Activated CD4-positive, alpha-beta T cell treated with anti-CD3 and anti-CD28 coated beads, Interleukin-2, amount 10 ng/mL, durations not matched to agents 24 days and 14 days (primary cell): Measurements from ENCODE around the gene EFNB1. TPM values are rescaled to one million over a fixed set of nuclear protein-coding genes. Genes with fewer than 3 reads are reported as not detected.

Experiments used
- DNase-seq: peaks from one replicate; pipeline ENCODE4 v3.0.0; 2022
- H3K27ac Mint-ChIP-seq: one replicate; pipeline ENCODE4 v1.8.0; 2022; ENCODE audit warnings: mild to moderate bottlenecking, mixed read lengths
- H3K27me3 Mint-ChIP-seq: one replicate; pipeline ENCODE4 v1.8.0; 2022; ENCODE audit warnings: mixed read lengths
- H3K36me3 Mint-ChIP-seq: one replicate; pipeline ENCODE4 v1.8.0; 2022; ENCODE audit warnings: low read depth, mild to moderate bottlenecking, mixed read lengths
- H3K4me1 Mint-ChIP-seq: one replicate; pipeline ENCODE4 v1.8.0; 2021; ENCODE audit warnings: mixed read lengths
- H3K4me3 Mint-ChIP-seq: one replicate; pipeline ENCODE4 v1.8.0; 2022; ENCODE audit warnings: mild to moderate bottlenecking, moderate library complexity, mixed read lengths
- H3K9me3 Mint-ChIP-seq: one replicate; pipeline ENCODE4 v1.8.0; 2021; ENCODE audit warnings: mixed read lengths
- intact Hi-C: fragments of 100-400 bp; cut with micrococcal nuclease; formaldehyde crosslinking; loops from one replicate; pipeline ENCODE4 v1.15.1; 2023
- total RNA-seq: library from RNA; stranded (reverse); gene quantifications from 2 replicates; pipeline ENCODE4 v1.2.3, GENCODE V29; 2022

The EFNB1 gene
- total RNA-seq, 1 donor from 2014 or later: 7.1 TPM

DNA sequence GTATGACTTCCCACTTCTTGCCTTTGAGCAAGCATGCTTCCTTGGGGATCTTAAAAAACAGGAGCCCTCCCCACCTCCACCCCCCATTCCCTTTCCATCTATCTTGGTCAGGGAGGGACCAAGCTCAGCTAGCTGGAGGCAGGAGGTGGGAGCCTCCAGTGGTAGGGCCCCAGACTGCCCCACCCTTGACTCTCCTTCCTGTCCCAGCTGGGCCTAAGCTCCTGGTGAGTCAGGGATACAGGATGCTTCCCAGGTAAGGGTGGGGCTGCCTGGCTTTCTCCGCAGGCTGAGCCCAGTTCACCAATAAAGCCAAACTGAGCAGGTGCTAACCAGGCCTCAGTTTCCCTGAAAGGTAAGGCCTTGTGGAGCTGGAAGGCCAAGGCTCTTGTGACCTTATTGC is 15.2 kb downstream of the EFNB1 start:
- Mint-ChIP-seq H3K9me3 (no peaks in the 10 kb centered on the region), H3K27me3 (no peaks in the 10 kb centered on the region), H3K4me1 (no peaks in the 10 kb centered on the region), H3K36me3 (no peaks in the 10 kb centered on the region), H3K4me3 (no peak overlapping the region), H3K27ac (no peak overlapping the region)
- no peak for DNase-seq
- intact Hi-C loops: no loop called here

DNA sequence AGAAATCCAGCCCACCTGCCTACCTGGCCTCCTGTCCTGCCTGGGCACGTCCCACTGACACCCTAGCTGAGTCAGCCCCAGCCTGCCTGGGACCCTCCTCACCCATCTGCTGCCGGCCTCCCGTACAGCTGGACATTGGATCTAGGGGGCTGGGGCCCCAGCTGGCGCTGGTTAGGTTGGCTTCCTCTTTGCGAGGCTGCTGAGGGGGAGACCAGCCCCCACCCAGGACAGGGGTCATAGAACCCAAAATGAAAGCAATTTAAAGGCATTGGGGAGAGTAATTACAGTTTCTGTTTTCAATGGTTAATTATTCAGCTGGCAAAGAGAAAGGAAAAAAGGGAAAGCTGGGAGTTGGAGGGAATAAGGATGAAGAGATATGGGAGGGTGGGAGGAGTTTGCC is 15.8 kb downstream of the EFNB1 start:
- DNase-seq: no peak
- H3K9me3 Mint-ChIP-seq: no peaks in the 10 kb centered on the region
- no peaks in the 10 kb centered on the region for H3K27me3 Mint-ChIP-seq
- H3K4me1 Mint-ChIP-seq: no peaks in the 10 kb centered on the region
- H3K36me3 Mint-ChIP-seq: no peaks in the 10 kb centered on the region
- no peak overlapping the region for H3K27ac Mint-ChIP-seq
- intact Hi-C loops: no loop called here
- no peak overlapping the region for H3K4me3 Mint-ChIP-seq

DNA sequence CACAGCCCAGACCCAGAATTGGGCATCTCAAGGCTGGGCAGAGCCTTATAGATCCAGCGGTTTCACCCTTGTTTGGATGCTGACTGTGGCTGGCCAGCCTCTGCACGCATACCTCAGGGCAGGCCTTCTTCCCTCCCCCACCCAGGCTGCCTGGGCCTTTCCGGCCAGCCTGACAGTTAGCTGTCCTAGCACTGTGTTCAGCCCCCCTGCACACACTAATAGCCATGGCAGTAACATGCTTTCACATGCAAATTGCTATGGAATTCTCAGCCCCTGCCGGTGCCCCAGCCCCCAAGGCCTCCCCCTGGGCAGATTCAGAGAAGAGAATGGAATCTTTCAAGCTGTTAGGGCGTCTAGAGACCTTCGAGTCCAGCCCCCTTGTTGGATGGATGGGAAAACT is 17.7 kb downstream of the EFNB1 start:
- no peak overlapping the region for H3K27ac Mint-ChIP-seq
- H3K9me3 Mint-ChIP-seq: no peaks in the 10 kb centered on the region
- no peak overlapping the region for H3K4me3 Mint-ChIP-seq
- H3K27me3 Mint-ChIP-seq: no peaks in the 10 kb centered on the region
- DNase-seq: no peak
- intact Hi-C loops: no loop called here
- H3K36me3 Mint-ChIP-seq: no peaks in the 10 kb centered on the region
- no peaks in the 10 kb centered on the region for H3K4me1 Mint-ChIP-seq

DNA sequence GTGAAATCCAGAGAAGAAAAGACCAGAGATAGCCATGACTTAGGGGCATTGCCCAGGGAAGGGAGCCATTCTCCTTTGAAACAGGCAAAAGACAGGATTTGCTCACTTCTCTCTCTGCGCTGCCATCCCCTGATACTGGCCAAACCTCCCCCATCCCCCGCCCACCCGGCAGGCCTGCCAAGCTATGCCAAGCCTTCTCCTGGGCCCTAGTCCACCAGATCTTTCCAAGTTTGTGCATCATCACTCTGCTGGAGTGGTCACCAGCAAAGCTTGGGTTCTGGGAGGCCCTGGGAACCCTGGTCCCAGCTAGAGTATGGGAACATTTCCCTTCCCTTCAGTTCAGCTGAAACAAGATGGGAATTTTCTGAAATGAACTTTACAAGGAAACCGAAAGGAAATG is 18.4 kb downstream of the EFNB1 start:
- intact Hi-C loops: no loop called here
- Mint-ChIP-seq H3K4me3 (no peak overlapping the region), H3K36me3 (no peaks in the 10 kb centered on the region), H3K27me3 (no peaks in the 10 kb centered on the region), H3K4me1 (no peaks in the 10 kb centered on the region), H3K27ac (no peak overlapping the region), H3K9me3 (no peaks in the 10 kb centered on the region)
- DNase-seq: no peak

DNA sequence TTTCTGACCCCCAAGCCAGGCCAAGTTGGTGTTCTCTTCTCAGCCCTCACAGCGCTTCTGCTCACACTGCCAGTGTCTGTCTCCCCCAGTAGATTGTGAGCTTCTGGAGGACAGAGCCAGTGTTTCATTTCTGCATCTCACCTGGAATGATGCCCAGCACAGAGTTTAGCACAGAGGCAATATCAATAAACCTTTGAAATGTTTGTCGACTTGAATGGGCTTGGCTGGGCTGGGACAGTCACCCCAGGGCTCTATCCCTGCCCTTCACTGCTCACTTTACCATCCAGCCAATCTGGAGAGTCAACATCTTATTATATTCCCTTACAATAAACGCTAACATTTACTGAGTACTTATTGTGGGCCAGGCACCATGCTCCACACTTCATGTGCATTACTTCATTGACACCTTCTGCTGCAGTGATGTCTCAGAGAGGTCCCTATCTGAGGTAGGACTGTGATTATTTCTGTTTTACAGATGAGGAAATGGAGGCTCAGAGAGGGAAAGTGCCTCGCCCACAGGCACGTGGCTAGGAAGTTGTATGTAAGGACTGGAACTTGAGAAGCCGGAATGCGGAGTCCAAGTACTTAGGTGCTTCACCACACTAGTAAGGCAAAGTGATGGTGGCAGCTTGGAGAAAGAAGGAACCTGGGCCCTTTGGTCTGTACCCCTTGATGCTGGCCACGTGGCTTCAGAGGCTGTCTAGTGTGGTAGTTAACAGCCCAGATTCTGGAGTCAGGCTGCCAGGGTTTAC is 19.5 kb downstream of the EFNB1 start:
- Mint-ChIP-seq H3K9me3 (no peaks in the 10 kb centered on the region), H3K4me1 (no peaks in the 10 kb centered on the region), H3K36me3 (no peaks in the 10 kb centered on the region), H3K27me3 (no peaks in the 10 kb centered on the region), H3K4me3 (no peak overlapping the region), H3K27ac (no peak overlapping the region)
- intact Hi-C loops: no loop called here
- DNase-seq: no peak

DNA sequence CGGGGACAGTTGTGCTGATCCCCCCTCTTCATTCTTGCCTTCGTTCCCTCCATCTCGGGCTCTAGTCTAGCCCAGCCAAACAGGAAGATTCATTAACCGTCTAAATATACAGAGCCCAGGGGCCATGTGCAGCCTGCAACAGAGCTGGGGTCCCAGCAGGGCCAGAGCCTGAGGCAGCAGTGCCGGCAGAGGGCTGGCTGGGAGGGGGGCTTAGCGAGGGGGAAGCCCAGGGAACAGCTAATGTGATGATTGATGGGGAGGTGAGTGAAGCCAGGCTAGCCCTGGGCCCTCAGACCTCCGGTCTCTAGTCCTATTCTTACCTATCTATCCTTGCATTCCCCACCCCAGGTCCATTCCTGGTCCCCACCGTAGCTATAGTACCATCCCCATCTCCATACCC is 22.3 kb downstream of the EFNB1 start:
- no peak for DNase-seq
- Mint-ChIP-seq H3K27me3 (no peaks in the 10 kb centered on the region), H3K9me3 (no peaks in the 10 kb centered on the region), H3K36me3 (no peaks in the 10 kb centered on the region), H3K27ac (no peak overlapping the region), H3K4me1 (no peaks in the 10 kb centered on the region), H3K4me3 (no peak overlapping the region)
- intact Hi-C loops: no loop called here

DNA sequence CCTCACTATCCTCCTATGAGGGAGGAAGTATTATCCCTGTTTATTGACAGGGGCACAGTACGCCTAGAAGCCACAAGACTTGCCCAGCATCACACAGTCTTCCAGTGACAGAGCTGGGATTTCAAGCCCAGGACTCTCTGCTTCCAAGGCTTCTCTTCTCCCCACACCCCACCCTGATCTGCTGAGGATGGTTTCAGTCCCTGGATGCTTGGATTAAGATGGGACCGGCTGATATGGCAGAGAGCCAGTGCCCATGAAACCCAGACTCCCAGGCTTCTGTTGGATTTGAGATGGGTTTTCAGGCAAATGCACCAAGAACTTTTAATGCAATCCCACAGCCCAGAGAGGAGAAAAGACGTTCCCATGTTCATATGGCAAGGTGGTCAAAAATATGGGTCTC is 23.2 kb downstream of the EFNB1 start:
- H3K27ac Mint-ChIP-seq: no peak overlapping the region
- no peaks in the 10 kb centered on the region for H3K27me3 Mint-ChIP-seq
- H3K4me3 Mint-ChIP-seq: no peak overlapping the region
- H3K4me1 Mint-ChIP-seq: no peaks in the 10 kb centered on the region
- no peak for DNase-seq
- H3K36me3 Mint-ChIP-seq: no peaks in the 10 kb centered on the region
- H3K9me3 Mint-ChIP-seq: no peaks in the 10 kb centered on the region
- intact Hi-C loops: no loop called here

DNA sequence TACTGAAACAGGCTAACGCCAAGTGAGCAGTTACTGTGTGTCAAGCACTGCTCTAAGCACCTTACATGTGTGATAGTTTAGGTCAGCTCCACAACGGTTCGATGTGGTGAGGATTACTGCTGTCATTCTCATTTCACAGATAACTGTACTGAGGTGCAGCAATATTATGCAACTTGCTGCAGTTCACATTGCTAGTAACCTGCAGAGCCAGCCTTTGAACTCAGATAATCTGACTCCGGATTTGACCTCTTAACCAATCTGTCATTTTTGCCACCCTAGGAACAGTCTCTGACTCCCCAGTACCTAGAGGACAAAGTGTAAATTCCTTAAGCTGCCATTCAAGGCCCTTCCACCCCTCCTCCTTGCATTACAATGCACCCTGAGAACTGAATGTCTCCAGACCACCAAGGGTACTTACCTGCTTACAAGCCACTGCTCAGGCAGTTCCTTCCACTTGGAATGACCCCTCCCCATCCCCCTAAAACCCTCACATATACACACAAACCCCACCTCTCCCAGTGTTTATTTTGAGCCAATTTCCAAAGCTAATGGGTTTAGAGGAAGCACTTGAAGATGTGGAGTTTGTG is 24.9 kb downstream of the EFNB1 start:
- H3K4me1 Mint-ChIP-seq: no peaks in the 10 kb centered on the region
- H3K36me3 Mint-ChIP-seq: no peaks in the 10 kb centered on the region
- intact Hi-C loops: no loop called here
- no peak overlapping the region for H3K4me3 Mint-ChIP-seq
- DNase-seq: no peak
- no peak overlapping the region for H3K27ac Mint-ChIP-seq
- no peaks in the 10 kb centered on the region for H3K9me3 Mint-ChIP-seq
- H3K27me3 Mint-ChIP-seq: no peaks in the 10 kb centered on the region

DNA sequence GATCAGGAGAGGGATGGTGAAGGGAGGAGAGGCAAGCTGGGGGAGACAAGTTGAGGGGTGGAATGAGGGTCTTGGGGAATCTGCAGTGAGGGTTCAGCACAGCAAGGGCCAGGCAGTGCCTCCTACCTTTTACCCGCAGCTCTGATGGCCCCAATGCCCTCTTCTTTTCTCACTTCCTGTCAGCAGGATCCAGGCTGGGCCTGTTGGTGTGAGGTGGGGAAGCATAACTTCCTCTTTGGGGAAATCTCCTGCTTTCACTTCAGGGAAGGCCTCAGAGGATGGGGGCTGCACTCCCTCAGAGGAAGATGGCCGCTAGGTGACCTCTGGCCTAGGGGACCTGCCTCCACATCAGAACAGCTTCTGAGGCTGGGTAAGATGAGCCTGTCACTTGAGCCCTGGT is 36.5 kb downstream of the EFNB1 start:
- DNase-seq: no peak
- H3K27me3 Mint-ChIP-seq: no peaks in the 10 kb centered on the region
- H3K4me3 Mint-ChIP-seq: no peak overlapping the region
- no peaks in the 10 kb centered on the region for H3K9me3 Mint-ChIP-seq
- no peak overlapping the region for H3K27ac Mint-ChIP-seq
- peaks cover 5% of the 10 kb centered on the region for H3K4me1 Mint-ChIP-seq
- intact Hi-C loops: no loop called here
- no peaks in the 10 kb centered on the region for H3K36me3 Mint-ChIP-seq

DNA sequence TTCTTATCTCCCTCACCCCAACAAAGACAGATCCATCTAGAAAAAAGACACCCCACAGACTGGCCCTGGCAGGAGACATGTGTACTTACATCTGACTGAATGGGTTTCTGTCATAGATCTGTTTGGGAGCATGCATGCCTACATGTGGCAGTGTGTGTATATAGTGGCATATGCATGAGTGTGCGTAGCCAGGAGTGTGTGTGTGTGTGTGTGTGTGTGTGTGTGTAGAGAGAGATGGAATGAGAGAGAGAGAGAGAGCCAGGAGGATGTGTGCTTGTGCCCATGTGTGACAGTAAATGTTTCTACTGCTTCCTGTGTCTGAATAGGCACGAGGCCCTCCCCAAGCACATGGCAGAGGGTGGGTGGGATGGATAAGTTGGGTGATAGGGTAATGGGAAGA is 37.1 kb downstream of the EFNB1 start:
- Mint-ChIP-seq H3K4me3 (no peak overlapping the region), H3K27ac (no peak overlapping the region), H3K27me3 (no peaks in the 10 kb centered on the region), H3K9me3 (no peaks in the 10 kb centered on the region), H3K4me1 (peaks cover 5% of the 10 kb centered on the region), H3K36me3 (no peaks in the 10 kb centered on the region)
- no peak for DNase-seq
- intact Hi-C loops: no loop called here

DNA sequence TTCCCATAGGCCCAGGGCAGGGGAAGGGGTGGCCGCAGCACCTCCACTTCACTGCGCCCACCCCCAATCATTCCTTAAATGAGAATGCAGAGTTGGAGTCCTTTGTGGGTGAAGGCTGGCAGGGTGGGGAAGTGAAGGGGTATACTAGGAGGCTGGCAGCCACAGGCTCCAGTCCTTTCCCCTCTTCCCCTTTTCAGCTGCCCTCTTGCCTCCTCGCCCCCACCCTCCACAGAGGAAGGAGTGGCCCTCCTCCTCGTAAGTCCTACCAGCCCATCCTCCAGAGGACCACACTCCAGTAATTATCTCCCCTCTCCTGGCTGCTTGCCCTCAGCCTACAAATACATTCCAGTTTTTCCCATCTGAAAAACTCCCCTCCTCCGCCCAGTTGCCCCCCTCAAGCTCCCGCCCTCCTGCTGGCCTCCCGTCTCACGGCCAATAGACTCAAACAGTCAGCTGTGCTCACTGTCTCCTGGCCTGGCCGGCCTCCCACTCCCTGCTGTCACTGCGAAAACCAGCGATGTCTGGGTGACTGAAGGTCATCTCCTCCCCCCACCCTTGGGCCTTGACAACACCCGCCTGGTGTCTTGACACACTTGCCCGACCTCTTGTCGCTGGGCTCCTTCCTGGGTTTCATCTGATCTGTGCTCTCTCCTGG is 38.8 kb downstream of the EFNB1 start:
- intact Hi-C loops: no loop called here
- H3K4me3 Mint-ChIP-seq: no peak overlapping the region
- H3K9me3 Mint-ChIP-seq: no peaks in the 10 kb centered on the region
- H3K4me1 Mint-ChIP-seq: peaks cover 5% of the 10 kb centered on the region
- H3K27me3 Mint-ChIP-seq: no peaks in the 10 kb centered on the region
- H3K36me3 Mint-ChIP-seq: no peaks in the 10 kb centered on the region
- H3K27ac Mint-ChIP-seq: no peak overlapping the region
- no peak for DNase-seq

DNA sequence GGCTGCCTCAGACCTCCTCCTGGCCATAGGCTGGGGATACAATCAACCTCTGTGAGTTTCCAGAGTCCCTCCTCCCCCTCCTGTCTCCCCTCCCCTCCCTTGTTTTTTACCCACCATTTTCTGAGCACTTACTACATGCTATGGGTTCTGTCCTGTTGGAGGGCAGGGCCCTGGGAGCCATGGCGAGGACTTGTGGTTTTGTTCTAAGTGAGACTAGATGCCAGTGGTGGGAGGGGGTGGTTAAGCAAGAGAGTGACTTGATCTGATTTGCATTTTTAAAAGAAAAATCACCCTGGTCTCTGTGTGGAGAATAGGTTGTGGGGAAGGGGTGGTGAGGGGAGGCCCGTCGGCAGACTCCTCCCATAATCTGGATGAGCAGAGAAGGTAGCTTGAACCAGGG is 39.5 kb downstream of the EFNB1 start:
- Mint-ChIP-seq H3K27ac (no peak overlapping the region), H3K4me3 (no peak overlapping the region), H3K36me3 (no peaks in the 10 kb centered on the region), H3K4me1 (peaks cover 5% of the 10 kb centered on the region), H3K9me3 (no peaks in the 10 kb centered on the region), H3K27me3 (no peaks in the 10 kb centered on the region)
- no peak for DNase-seq
- intact Hi-C loops: no loop called here

DNA sequence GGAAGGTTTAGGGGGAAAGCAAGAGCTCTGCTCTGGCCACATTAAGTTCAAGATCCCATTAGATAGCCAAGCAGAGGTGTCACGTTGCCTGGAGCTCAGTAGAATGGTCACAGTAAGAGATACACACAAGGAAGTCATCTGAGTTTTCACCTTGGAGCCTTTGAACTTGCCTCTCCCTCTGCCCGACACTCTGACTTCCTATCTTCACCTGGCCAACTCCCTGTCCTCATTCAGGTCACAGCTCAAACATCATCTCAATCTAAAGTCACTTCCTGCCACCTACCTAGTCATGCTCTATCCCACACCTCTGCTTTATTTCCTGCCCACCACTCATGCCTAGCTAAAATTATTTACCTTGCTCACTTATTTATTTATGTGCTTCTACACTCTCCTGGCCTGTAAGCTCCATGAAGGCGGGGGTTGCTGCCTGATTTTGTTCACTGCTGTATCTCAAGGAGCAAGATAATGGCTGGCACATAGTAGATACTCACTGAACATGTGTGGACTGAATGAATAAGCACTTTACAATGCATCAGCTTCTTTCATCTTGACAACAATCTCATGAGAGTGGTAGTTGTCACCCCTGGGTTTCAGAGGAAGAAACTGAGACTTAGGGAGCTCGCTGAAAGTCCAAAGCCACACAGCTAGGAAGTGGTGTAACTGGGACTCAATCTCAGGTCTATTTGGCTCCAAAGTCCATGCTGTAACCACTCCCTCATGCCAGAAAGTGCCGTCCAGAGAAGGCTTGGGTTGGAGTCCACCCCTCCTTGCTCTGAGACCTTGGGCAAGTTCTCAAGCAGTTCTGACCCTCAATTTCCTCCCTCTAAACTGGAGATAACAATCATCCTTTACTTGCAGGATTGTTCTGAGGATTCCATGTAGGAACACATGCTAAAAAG is 40.3 kb downstream of the EFNB1 start:
- no peak for DNase-seq
- Mint-ChIP-seq H3K4me3 (no peak overlapping the region), H3K36me3 (no peaks in the 10 kb centered on the region), H3K4me1 (peaks cover 5% of the 10 kb centered on the region), H3K27me3 (no peaks in the 10 kb centered on the region), H3K27ac (no peak overlapping the region), H3K9me3 (no peaks in the 10 kb centered on the region)
- intact Hi-C loops: no loop called here

DNA sequence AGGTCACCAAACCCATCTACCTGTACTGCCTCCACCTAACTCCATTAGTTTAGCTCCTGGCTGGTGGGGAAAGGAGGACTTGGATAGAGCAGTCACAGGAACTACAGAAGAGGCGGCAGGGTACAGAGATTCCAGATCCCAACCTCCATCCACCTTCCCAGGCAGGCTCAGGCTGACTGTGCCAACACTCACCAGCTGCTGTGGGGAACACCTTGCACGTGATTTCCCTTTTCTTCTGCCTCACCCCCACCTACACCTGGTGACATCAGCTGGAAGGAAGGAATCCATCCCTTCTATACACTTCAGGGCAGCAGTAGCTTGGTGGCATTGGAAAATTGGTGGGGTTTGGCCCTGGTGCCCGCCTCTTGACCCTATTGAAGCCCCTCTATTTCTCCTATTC is 41.5 kb downstream of the EFNB1 start:
- no peaks in the 10 kb centered on the region for H3K27me3 Mint-ChIP-seq

More for the DNA sequence above, 41.5 kb downstream of the EFNB1 start:
- no peak for DNase-seq
- intact Hi-C loops: no loop called here
- H3K9me3 Mint-ChIP-seq: no peaks in the 10 kb centered on the region
- no peaks in the 10 kb centered on the region for H3K36me3 Mint-ChIP-seq
- H3K27ac Mint-ChIP-seq: no peak overlapping the region
- H3K4me3 Mint-ChIP-seq: no peak overlapping the region
- peaks cover 5% of the 10 kb centered on the region for H3K4me1 Mint-ChIP-seq
